A549 (cell line): ENCODE measurements around the gene POLA1. TPM values are rescaled to one million over a fixed set of nuclear protein-coding genes. Genes with fewer than 3 reads are reported as not detected.

Experiments
- ATAC-seq, 2 experiments: fragments of 200-7000 bp in 1 of 2; fragments of >200 bp in 1 of 2; cut with Nextera tagmentation in 1 of 2; cut with Tn5 transposase in 1 of 2; 3 replicates each; pipeline versions ENCODE4 v1.8.0 to v1.9.1; 2018 to 2020; ENCODE audit warnings: mild to moderate bottlenecking in 1 of 2, moderate library complexity in 1 of 2
- CTCF ChIA-PET: fragments of 300-600 bp; sonication (Branson Sonifier 250); formaldehyde crosslinking; extraction: SDS; loops from one replicate; lab custom pipeline; 2021; ENCODE audit warnings: antibody characterized with exemption, inconsistent platforms; lab: Yijun Ruan, JAX
- POLR2A ChIA-PET: fragments of 350-600 bp; formaldehyde crosslinking; extraction: SDS; loops from one replicate; lab custom pipeline; 2021; ENCODE audit warnings: antibody characterized with exemption, inconsistent platforms; lab: Yijun Ruan, JAX
- DNase-seq, 2 experiments: peaks; one replicate each; pipeline versions ENCODE4 v3.0.0 to v3.0.0-alpha.2; 2011 to 2016; ENCODE audit warnings: low read depth in 1 of 2, low spot score in 1 of 2
- FAIRE-seq: peaks from 2 replicates; lab custom pipeline; 2011; peaks lifted over from hg19 to GRCh38; lab: Jason Lieb, UNC
- H3K27ac ChIP-seq, 2 experiments: fragments of >200 bp; sonication (Bioruptor Twin); formaldehyde crosslinking; 3 replicates each; pipeline ENCODE4 v1.5.1; 2016 to 2017
- H3K4me1 ChIP-seq: fragments of >200 bp; sonication (Bioruptor Twin); formaldehyde crosslinking; 3 replicates; pipeline ENCODE4 v1.6.1; 2016
- H3K4me2 ChIP-seq: fragments of >200 bp; sonication (Bioruptor Twin); formaldehyde crosslinking; 3 replicates; pipeline ENCODE4 v1.6.1; 2016
- H3K4me3 ChIP-seq: fragments of >200 bp; sonication (Bioruptor Twin); formaldehyde crosslinking; 3 replicates; pipeline ENCODE4 v1.5.1; 2016
- H3K9me3 ChIP-seq: fragments of >200 bp; sonication (Bioruptor Twin); formaldehyde crosslinking; 3 replicates; pipeline ENCODE4 v1.6.1; 2016
- BCL3 ChIP-seq: fragments of >200 bp; sonication (Bioruptor Twin); formaldehyde crosslinking; IDR thresholded peaks from 3 replicates; pipeline ENCODE4 v1.6.1; 2016
- BHLHE40 ChIP-seq: IDR thresholded peaks from 2 replicates; pipeline ENCODE4 v1.6.1; 2012; ENCODE audit warnings: low read depth, low read length, inconsistent platforms
- CBX2 ChIP-seq: fragments of 200-600 bp; sonication (generic); IDR thresholded peaks from 2 replicates; pipeline ENCODE4 v1.6.1; 2016; ENCODE audit warnings: low read depth, mild to moderate bottlenecking, borderline replicate concordance
- CEBPB ChIP-seq, 2 experiments: fragments of >200 bp in 1 of 2; sonication (Bioruptor Twin) in 1 of 2; formaldehyde crosslinking in 1 of 2; IDR thresholded peaks; 2 replicates each; pipeline ENCODE4 v1.6.1; 2012 to 2016
- CHD4 ChIP-seq: fragments of 200-600 bp; sonication (generic); IDR thresholded peaks from 2 replicates; pipeline ENCODE4 v1.6.1; 2016; ENCODE audit warnings: antibody characterized with exemption, mild to moderate bottlenecking, borderline replicate concordance
- FOSB ChIP-seq: fragments of 250-450 bp; sonication (Bioruptor Pico); IDR thresholded peaks from 2 replicates; pipeline ENCODE4 v1.5.0; 2020; ENCODE audit warnings: mild to moderate bottlenecking, moderate library complexity
- FOSL2 ChIP-seq, 2 experiments: fragments of 450-650 bp in 1 of 2; fragments of >200 bp in 1 of 2; sonication (Bioruptor Twin) in 1 of 2; formaldehyde crosslinking; IDR thresholded peaks; 2 replicates each; pipeline versions ENCODE4 v1.5.0 to v1.6.1; 2016 to 2020; ENCODE audit warnings: mild to moderate bottlenecking in 1 of 2, moderate library complexity in 1 of 2
- FOXS1 ChIP-seq: fragments of 250-450 bp; sonication (Bioruptor Pico); IDR thresholded peaks from 2 replicates; pipeline ENCODE4 v1.5.0; 2020; ENCODE audit warnings: mild to moderate bottlenecking, moderate library complexity
- HDAC2 ChIP-seq: fragments of 200-600 bp; sonication (generic); IDR thresholded peaks from 2 replicates; pipeline ENCODE4 v1.6.1; 2016
- HOXA7 ChIP-seq: fragments of 250-450 bp; sonication (Bioruptor Pico); IDR thresholded peaks from 2 replicates; pipeline ENCODE4 v1.5.0; 2020; ENCODE audit warnings: mild to moderate bottlenecking, moderate library complexity
- JUNB ChIP-seq: fragments of >200 bp; sonication (Bioruptor Twin); formaldehyde crosslinking; IDR thresholded peaks from 2 replicates; pipeline ENCODE4 v1.6.1; 2016
- KDM1A ChIP-seq: fragments of 200-600 bp; sonication (generic); IDR thresholded peaks from 2 replicates; pipeline ENCODE4 v1.6.1; 2016; ENCODE audit warnings: low read depth, mild to moderate bottlenecking
- MAZ ChIP-seq: fragments of 150-350 bp; IDR thresholded peaks from 2 replicates; pipeline ENCODE4 v1.6.1; 2014; ENCODE audit warnings: antibody characterized with exemption, low read depth, low read length, borderline replicate concordance
- MYC ChIP-seq: IDR thresholded peaks from 2 replicates; pipeline ENCODE4 v1.6.1; 2012; ENCODE audit warnings: mild to moderate bottlenecking, inconsistent platforms, low read length, improper control_type of control experiment, borderline replicate concordance
- NFE2L2 ChIP-seq: fragments of 150-350 bp; conservative IDR thresholded peaks from 2 replicates; pipeline ENCODE4 v1.6.1; 2014; ENCODE audit warnings: low read length
- POLR2AphosphoS2 ChIP-seq: conservative IDR thresholded peaks from 2 replicates; pipeline ENCODE4 v1.6.1; 2012; ENCODE audit warnings: low read length, improper control_type of control experiment, inconsistent platforms
- RARB ChIP-seq: fragments of 250-450 bp; sonication (Bioruptor Pico); IDR thresholded peaks from 2 replicates; pipeline ENCODE4 v1.8.0; 2021; ENCODE audit warnings: mild to moderate bottlenecking, moderate library complexity
- RNF2 ChIP-seq: fragments of 200-600 bp; sonication (generic); IDR thresholded peaks from 2 replicates; pipeline ENCODE4 v1.6.1; 2016; ENCODE audit warnings: low read depth, mild to moderate bottlenecking, antibody characterized with exemption, moderate library complexity, borderline replicate concordance
- ZFP36 ChIP-seq: fragments of 450-650 bp; IDR thresholded peaks from 2 replicates; pipeline ENCODE4 v1.6.1; 2014; ENCODE audit warnings: borderline replicate concordance; ENCODE audit not compliant: partially characterized antibody
- ZSCAN20 ChIP-seq: fragments of 250-450 bp; sonication (Bioruptor Pico); IDR thresholded peaks from 2 replicates; pipeline ENCODE4 v1.8.0; 2022; ENCODE audit warnings: mild to moderate bottlenecking, moderate library complexity
- WGBS: methylation state at CpG from one replicate; pipeline ENCODE4 v1.1.6; 2017; ENCODE audit errors: missing lambda C conversion rate; 5-methylcytosine and 5-hydroxymethylcytosine counted together
- polyA plus RNA-seq, 4 experiments: library from polyadenylated mRNA; depleted of rRNA in 3 of 4; stranded (reverse); fragments of >200 nt; fragmentation: RNase III in 1 of 4; extraction: RNeasy Plus Mini Kit Qiagen cat#74134 plus additional on column Dnase treatment in 1 of 4; gene quantifications; 2 replicates in 3 of 4; 3 replicates in 1 of 4; pipeline ENCODE4 v1.2.3, GENCODE V29; 2011 to 2017
- TF ChIP-seq, protein P1 (sequence below): fragments of 250-450 bp; sonication (Bioruptor Pico); IDR thresholded peaks from 2 replicates; pipeline ENCODE4 v1.5.0; 2020; ENCODE audit warnings: low read depth, mild to moderate bottlenecking, moderate library complexity
- TF ChIP-seq, protein P2 (sequence below): fragments of 250-450 bp; sonication (Bioruptor Pico); IDR thresholded peaks from 2 replicates; pipeline ENCODE4 v1.5.0; 2021; ENCODE audit warnings: mild to moderate bottlenecking, moderate library complexity, borderline replicate concordance
- TF ChIP-seq, protein P3 (sequence below): IDR thresholded peaks from 2 replicates; pipeline ENCODE4 v1.6.1; 2012
- TF ChIP-seq, protein P4 (sequence below): IDR thresholded peaks from 2 replicates; pipeline ENCODE4 v1.6.1; 2012; ENCODE audit warnings: low read depth, borderline replicate concordance

Gene POLA1
- polyA plus RNA-seq, 2 of the 4 experiments (the other 2 are of a cell fraction) = 8.8 to 17.5 TPM

DNA sequence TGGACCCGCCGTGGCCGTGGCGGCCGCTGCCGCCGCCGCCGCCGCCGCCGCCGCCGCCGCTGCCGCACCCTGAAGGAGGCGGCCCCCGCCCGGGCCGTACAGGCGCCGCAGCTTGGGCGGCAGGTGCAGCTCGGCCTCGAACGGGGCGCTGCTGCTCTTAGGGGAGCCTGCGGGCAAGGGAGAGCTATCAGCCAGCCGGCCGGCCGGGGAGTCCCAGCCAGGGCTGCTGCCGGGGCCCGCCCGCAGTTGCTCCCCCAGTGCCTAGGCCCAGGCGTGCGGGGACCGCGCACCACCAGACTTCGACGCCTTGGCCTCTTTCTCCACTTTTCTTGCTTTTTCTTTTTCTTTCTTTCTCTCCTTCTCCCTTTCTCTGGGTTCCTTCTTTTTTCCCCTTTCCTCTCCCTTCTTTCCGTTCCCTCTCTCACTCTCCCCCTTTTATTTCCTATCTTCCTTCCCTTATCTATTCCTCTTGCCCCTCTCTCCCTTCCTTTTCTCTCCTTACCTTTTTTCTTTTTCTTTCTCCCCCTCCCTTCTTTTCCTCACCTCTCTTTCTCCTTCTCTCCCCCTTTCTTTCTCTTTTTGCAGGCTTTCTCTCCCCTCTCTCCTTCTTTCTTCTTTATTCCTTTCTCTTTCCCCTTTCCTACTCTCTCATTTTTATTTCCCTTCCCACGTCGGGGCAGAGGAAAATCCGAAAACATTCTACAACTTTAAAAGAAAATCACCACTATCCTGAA lies 320.1 kb downstream of the POLA1 start:
- no peak for FAIRE-seq
- ATAC-seq = peak; percentile 45 to 60
- POLR2A ChIA-PET = no interaction called here

GRCh38 chrX:25014366-25014838 lies 320.7 kb downstream of the POLA1 start:
- TF ChIP-seq BHLHE40 = no peak
- TF ChIP-seq KDM1A = no peak
- no peak for TF ChIP-seq FOXS1
- no peak for TF ChIP-seq CBX2
- no peak for TF ChIP-seq RNF2
- TF ChIP-seq ZSCAN20 (CRISPR knock-in tag) = no peak
- TF ChIP-seq HDAC2 = no peak
- no peak for TF ChIP-seq POLR2AphosphoS2
- TF ChIP-seq, protein P1, sequence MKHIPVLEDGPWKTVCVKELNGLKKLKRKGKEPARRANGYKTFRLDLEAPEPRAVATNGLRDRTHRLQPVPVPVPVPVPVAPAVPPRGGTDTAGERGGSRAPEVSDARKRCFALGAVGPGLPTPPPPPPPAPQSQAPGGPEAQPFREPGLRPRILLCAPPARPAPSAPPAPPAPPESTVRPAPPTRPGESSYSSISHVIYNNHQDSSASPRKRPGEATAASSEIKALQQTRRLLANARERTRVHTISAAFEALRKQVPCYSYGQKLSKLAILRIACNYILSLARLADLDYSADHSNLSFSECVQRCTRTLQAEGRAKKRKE (CRISPR knock-in tag) = no peak
- TF ChIP-seq NFE2L2 = no peak
- TF ChIP-seq CEBPB (IDR thresholded peaks at IDR 0.05) = no peak
- TF ChIP-seq MYC = no peak
- no peak for TF ChIP-seq BCL3
- TF ChIP-seq, protein P2, sequence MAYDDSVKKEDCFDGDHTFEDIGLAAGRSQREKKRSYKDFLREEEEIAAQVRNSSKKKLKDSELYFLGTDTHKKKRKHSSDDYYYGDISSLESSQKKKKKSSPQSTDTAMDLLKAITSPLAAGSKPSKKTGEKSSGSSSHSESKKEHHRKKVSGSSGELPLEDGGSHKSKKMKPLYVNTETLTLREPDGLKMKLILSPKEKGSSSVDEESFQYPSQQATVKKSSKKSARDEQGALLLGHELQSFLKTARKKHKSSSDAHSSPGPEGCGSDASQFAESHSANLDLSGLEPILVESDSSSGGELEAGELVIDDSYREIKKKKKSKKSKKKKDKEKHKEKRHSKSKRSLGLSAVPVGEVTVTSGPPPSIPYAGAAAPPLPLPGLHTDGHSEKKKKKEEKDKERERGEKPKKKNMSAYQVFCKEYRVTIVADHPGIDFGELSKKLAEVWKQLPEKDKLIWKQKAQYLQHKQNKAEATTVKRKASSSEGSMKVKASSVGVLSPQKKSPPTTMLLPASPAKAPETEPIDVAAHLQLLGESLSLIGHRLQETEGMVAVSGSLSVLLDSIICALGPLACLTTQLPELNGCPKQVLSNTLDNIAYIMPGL (CRISPR knock-in tag) = no peak
- DNase-seq (no peak), ATAC-seq (no peak), FAIRE-seq (no peak)
- peaks cover 7% of the 10 kb centered on the region; the same call in 1 of the 3 replicates for H3K4me1 ChIP-seq
- CTCF ChIA-PET = interaction anchor here (0.6 to 1.0 kb wide), 2 partner anchors 176 to 262 kb away, joined by 3 read pairs; no protein-coding TSS in a partner anchor
- H3K27ac ChIP-seq = no peak overlapping the region
- no peaks in the 10 kb centered on the region for H3K9me3 ChIP-seq
- peak overlapping the region; percentile 83 for H3K4me2 ChIP-seq
- POLR2A ChIA-PET = no interaction called here
- H3K4me3 ChIP-seq = no peak overlapping the region; the same call in 2 of the 3 replicates
- 95% methylated on average over 18 of the region's 19 CpGs for WGBS

More for the DNA sequence above, 320.1 kb downstream of the POLA1 start:
- peak overlapping the region; percentile 74 to 80 for H3K27ac ChIP-seq
- TF ChIP-seq, protein P3, sequence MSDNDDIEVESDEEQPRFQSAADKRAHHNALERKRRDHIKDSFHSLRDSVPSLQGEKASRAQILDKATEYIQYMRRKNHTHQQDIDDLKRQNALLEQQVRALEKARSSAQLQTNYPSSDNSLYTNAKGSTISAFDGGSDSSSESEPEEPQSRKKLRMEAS = peak; percentile 47; the same call in 1 of the 2 replicates
- TF ChIP-seq MAZ = no peak
- TF ChIP-seq FOSB (CRISPR knock-in tag) = no peak
- no peak for TF ChIP-seq FOSL2 (IDR thresholded peaks at IDR 0.05)
- no peak for TF ChIP-seq FOSL2 (CRISPR knock-in tag; IDR thresholded peaks at IDR 0.05)
- no peak for TF ChIP-seq JUNB
- TF ChIP-seq CHD4 = no peak
- TF ChIP-seq, protein P4, sequence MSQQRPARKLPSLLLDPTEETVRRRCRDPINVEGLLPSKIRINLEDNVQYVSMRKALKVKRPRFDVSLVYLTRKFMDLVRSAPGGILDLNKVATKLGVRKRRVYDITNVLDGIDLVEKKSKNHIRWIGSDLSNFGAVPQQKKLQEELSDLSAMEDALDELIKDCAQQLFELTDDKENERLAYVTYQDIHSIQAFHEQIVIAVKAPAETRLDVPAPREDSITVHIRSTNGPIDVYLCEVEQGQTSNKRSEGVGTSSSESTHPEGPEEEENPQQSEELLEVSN = peak; percentile 48; the same call in 1 of the 2 replicates
- TF ChIP-seq RARB (CRISPR knock-in tag) = no peak
- TF ChIP-seq HOXA7 (CRISPR knock-in tag) = no peak
- TF ChIP-seq RNF2 = no peak
- no peak for TF ChIP-seq ZFP36
- TF ChIP-seq, protein P1 (CRISPR knock-in tag) = no peak
- TF ChIP-seq, all 56 proteins: peak for 2
- Histone ChIP-seq H3K4me1 (peaks cover 7% of the 10 kb centered on the region; the same call in 1 of the 3 replicates), H3K4me2 (peak overlapping the region; percentile 83), H3K4me3 (peak overlapping the region; percentile 74), H3K9me3 (no peaks in the 10 kb centered on the region)
- 60% methylated on average over 14 of the region's 44 CpGs for WGBS
- CTCF ChIA-PET = interaction anchor here (1.1 kb wide), 2 partner anchors 15 to 174 kb away, joined by 3 to 4 read pairs; no protein-coding TSS in a partner anchor
- DNase-seq = no peak
